HepG2 (cell line): Measurements from ENCODE around the gene C1QTNF5.

Experiments
- CBFB ChIP-seq: sonication (generic); formaldehyde crosslinking; IDR thresholded peaks from 2 replicates; pipeline ENCODE4 v1.4.0; 2020; ENCODE audit warnings: missing genetic modification reagents
- CTCF ChIP-seq: sonication (generic); formaldehyde crosslinking; IDR thresholded peaks from 2 replicates; pipeline ENCODE4 v1.5.0; 2020; ENCODE audit warnings: mild to moderate bottlenecking, missing genetic modification reagents, moderate library complexity
- ELF1 ChIP-seq: sonication (generic); formaldehyde crosslinking; IDR thresholded peaks from 2 replicates; pipeline ENCODE4 v1.4.0; 2020; ENCODE audit warnings: missing genetic modification reagents
- GABPA ChIP-seq, 2 experiments: IDR thresholded peaks; 2 replicates each; pipeline ENCODE4 v1.6.1; 2011 to 2016; ENCODE audit warnings: low read depth in 2 of 2, low read length in 1 of 2, missing biosample characterization in 1 of 2, missing genetic modification characterization in 1 of 2
- NR3C1 ChIP-seq: sonication (generic); formaldehyde crosslinking; IDR thresholded peaks from 2 replicates; pipeline ENCODE4 v1.4.0; 2020; ENCODE audit warnings: missing genetic modification reagents
- TEAD2 ChIP-seq: sonication (generic); formaldehyde crosslinking; IDR thresholded peaks from 2 replicates; pipeline ENCODE4 v1.9.0; 2021; ENCODE audit warnings: missing genetic modification reagents
- YY1 ChIP-seq: IDR thresholded peaks from 2 replicates; pipeline ENCODE4 v1.6.1; 2011; ENCODE audit warnings: low read length, low read depth, moderate library complexity, mild to moderate bottlenecking; ENCODE audit not compliant: insufficient read depth, insufficient replicate concordance
- ZNF12 ChIP-seq: sonication (generic); formaldehyde crosslinking; IDR thresholded peaks from 2 replicates; pipeline ENCODE4 v1.5.0; 2020; ENCODE audit warnings: missing genetic modification reagents
- ZNF407 ChIP-seq: sonication (generic); formaldehyde crosslinking; IDR thresholded peaks from one replicate; pipeline ENCODE4 v1.5.1; 2020; ENCODE audit warnings: mild to moderate bottlenecking, missing genetic modification reagents; ENCODE audit errors: not compliant biosample characterization

- TF ChIP-seq GABPA (IDR thresholded peaks at IDR 0.05; ENCODE audit: low read depth, low read length) (no peak), GABPA (CRISPR knock-in tag; IDR thresholded peaks at IDR 0.05; ENCODE audit: low read depth) (no peak), ELF1 (CRISPR knock-in tag) (no peak), ZNF12 (CRISPR knock-in tag) (no peak), YY1 (no peak), ZNF407 (CRISPR knock-in tag) (no peak), NR3C1 (CRISPR knock-in tag) (no peak), CTCF (CRISPR knock-in tag) (no peak), TEAD2 (CRISPR knock-in tag) (no peak), CBFB (CRISPR knock-in tag) (no peak)
Measured at GRCh38 chr11:119377112-119377901, 36.6 kb upstream of the C1QTNF5 start.
